ENCODE data around the gene ATP8B2. TPM values are rescaled to one million over a fixed set of nuclear protein-coding genes. Genes with fewer than 3 reads are reported as not detected.

The ATP8B2 gene
- total and polyA plus RNA-seq, 4 donors, result 0.75 to 16.2 (median 5.3) TPM

DNA sequence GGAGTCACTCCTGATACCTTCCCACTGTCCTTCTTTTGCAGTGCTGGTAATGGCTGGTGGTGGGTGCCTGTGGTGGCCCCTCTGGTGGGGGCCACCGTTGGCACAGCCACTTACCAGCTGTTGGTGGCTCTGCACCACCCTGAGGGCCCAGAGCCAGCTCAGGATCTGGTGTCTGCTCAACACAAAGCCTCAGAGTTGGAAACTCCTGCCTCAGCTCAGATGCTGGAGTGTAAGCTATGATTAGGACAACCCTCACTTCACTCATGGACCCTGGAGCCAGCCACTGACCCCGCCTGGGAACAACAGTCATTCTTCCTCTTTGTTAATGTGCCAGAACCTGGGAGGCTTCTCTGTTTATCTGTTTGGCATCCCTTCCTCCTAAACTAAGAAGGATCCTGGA lies 1.1 kb upstream of the ATP8B2 start:
- Histone ChIP-seq H3K9ac (ENCODE audit: low read depth in 1 of 2, low read length in 2 of 2) (no peak overlapping the region), H3K27me3 (ENCODE audit: control insufficient read depth in 4 of 4, insufficient read depth in 4 of 4, low read length in 3 of 4) (no peaks in the 10 kb centered on the region), H3K9me3 (ENCODE audit: control insufficient read depth in 4 of 4, low read length in 3 of 4) (no peaks in the 10 kb centered on the region), H3K27ac (ENCODE audit: low read depth in 1 of 2, low read length in 2 of 2) (no peak overlapping the region), H3K4me1 (ENCODE audit: control insufficient read depth in 4 of 4, insufficient read depth in 4 of 4, low read length in 3 of 4) (peaks cover 5 to 24% (median 14%) of the 10 kb centered on the region in 4 donors), H3K36me3 (ENCODE audit: control insufficient read depth in 4 of 4, insufficient read depth in 3 of 4, low read depth in 1 of 4, low read length in 3 of 4) (no peaks in the 10 kb centered on the region), H3K4me3 (ENCODE audit: low read depth in 1 of 3, low read length in 3 of 3) (no peak overlapping the region)
- TF ChIP-seq, protein P1, sequence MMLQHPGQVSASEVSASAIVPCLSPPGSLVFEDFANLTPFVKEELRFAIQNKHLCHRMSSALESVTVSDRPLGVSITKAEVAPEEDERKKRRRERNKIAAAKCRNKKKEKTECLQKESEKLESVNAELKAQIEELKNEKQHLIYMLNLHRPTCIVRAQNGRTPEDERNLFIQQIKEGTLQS (IDR thresholded peaks at IDR 0.05), result no peak
- TF ChIP-seq JUND (IDR thresholded peaks at IDR 0.05), result no peak
- no peak for TF ChIP-seq TAF1 (conservative IDR thresholded peaks at IDR 0.05)
- no peak for TF ChIP-seq EGR1 (IDR thresholded peaks at IDR 0.05; ENCODE audit: low read depth in 2 of 2)
- TF ChIP-seq SP1 (IDR thresholded peaks at IDR 0.05), result no peak
- TF ChIP-seq YY1 (IDR thresholded peaks at IDR 0.05), result no peak
- no peak for TF ChIP-seq NR2F2 (IDR thresholded peaks at IDR 0.05)
- TF ChIP-seq RAD21 (IDR thresholded peaks at IDR 0.05), result no peak
- no peak for TF ChIP-seq ZBTB33 (IDR thresholded peaks at IDR 0.05)
- TF ChIP-seq HNF4A (conservative IDR thresholded peaks at IDR 0.05), result no peak
- no peak for TF ChIP-seq HNF4G (IDR thresholded peaks at IDR 0.05)
- no peak for TF ChIP-seq FOXA1 (IDR thresholded peaks at IDR 0.05)
- no peak for TF ChIP-seq CTCF (IDR thresholded peaks at IDR 0.05; ENCODE audit: low read depth, low read length, missing input control)
- TF ChIP-seq, protein P2, sequence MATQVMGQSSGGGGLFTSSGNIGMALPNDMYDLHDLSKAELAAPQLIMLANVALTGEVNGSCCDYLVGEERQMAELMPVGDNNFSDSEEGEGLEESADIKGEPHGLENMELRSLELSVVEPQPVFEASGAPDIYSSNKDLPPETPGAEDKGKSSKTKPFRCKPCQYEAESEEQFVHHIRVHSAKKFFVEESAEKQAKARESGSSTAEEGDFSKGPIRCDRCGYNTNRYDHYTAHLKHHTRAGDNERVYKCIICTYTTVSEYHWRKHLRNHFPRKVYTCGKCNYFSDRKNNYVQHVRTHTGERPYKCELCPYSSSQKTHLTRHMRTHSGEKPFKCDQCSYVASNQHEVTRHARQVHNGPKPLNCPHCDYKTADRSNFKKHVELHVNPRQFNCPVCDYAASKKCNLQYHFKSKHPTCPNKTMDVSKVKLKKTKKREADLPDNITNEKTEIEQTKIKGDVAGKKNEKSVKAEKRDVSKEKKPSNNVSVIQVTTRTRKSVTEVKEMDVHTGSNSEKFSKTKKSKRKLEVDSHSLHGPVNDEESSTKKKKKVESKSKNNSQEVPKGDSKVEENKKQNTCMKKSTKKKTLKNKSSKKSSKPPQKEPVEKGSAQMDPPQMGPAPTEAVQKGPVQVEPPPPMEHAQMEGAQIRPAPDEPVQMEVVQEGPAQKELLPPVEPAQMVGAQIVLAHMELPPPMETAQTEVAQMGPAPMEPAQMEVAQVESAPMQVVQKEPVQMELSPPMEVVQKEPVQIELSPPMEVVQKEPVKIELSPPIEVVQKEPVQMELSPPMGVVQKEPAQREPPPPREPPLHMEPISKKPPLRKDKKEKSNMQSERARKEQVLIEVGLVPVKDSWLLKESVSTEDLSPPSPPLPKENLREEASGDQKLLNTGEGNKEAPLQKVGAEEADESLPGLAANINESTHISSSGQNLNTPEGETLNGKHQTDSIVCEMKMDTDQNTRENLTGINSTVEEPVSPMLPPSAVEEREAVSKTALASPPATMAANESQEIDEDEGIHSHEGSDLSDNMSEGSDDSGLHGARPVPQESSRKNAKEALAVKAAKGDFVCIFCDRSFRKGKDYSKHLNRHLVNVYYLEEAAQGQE (IDR thresholded peaks at IDR 0.05), result no peak
- TF ChIP-seq FOXA2 (IDR thresholded peaks at IDR 0.05), result no peak
- DNase-seq (ENCODE audit: low spot score), result no peak
- WGBS, result 81% methylated on average over 2 of the region's 2 CpGs
